Activated CD4-positive, alpha-beta T cell treated with anti-CD3 and anti-CD28 coated beads, Interleukin-2, amount 50 U/mL, for 24 hours (primary cell): ENCODE data around the gene SULT1C4.
"Not testable (repeated sequence)": the region's sequence is repeated elsewhere in the genome, so short reads cannot be mapped to it uniquely, and the experiment has no call there.

ENCODE experiments used
- DNase-seq, 2 donors: peaks; one replicate each; pipeline ENCODE4 v3.0.0-alpha.2; 2020; ENCODE audit warnings: low read depth in 1 of 2, low spot score in 1 of 2

SULT1C4 gene

DNA sequence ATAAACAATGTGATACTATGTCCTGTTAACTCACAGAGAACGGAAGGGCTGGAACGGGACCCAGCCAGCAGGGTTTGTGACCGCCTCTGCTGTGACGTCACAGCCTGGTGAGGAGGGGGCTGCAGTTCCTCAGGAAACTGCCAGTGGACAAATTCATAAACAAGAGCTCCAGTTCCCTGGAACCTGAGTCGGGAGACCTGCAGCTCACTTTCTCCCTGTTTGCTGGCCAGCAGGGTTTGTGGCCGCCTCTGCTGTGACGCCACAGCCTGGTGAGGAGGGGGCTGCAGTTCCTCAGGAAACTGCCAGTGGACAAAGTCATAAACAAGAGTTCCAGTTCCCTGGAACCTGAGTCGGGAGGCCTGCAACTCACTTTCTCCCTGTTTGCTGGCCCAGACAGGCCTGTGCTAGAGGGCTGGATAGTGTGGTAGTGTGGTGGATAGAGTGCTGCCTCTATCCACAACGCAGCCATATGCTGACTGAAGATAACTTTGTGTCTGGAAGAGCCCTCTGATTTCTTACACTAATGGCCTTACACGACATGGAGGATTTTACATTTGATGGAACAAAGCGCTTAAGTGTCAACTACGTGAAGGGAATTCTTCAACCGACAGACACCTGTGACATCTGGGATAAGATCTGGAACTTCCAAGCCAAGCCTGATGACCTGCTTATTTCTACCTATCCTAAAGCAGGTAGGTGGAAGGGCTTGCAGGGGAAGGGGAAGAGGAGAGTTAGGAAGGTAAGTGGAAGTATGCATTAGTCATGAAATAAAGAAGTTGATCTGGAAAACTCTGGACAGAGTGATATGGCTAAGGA is at the start of gene SULT1C4:
SULT1C4 (plus strand) TSS at position 140 of the 816 bp plus-strand sequence; CDS start at position 524, 384 bp downstream.
- no peak for DNase-seq

DNA sequence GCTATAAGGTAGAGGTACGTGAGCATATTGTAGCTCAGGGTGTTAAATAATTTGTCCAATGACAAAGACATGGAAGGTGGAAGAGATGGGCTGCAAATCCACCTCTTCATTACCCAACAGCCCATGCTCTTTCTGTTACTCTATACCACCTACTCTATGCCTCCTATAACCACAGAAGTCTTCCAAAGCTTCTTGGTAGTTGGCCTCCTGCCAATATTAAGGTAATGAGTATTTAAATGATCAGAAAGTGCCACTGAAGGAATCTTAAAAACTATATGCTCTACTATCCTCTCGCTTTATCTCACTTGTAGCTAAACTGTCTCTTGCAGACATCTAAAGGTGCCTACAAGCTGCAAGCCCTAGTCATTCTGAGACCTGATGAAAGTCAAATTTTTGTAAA is 48.0 kb upstream of the SULT1C4 start:
- DNase-seq = no peak

DNA sequence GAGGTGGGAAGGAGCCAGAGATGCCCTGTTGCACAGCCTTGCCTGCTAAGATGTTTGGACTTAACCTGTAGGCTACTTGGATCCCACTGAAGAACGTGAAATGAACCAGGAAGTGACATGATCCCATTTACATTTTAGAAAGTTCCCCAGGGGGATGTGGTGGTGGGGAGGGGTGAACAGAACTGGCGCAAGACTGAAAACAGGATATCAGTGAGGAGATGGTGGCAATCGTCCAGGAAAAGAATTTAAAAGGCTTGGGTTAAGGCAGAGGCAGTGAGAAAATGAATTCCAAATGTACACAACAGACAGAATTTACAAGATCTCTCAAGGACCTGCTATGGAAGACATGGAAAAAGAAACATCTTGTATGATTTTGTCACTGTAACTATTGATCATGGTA is 46.8 kb upstream of the SULT1C4 start:
- no peak for DNase-seq

DNA sequence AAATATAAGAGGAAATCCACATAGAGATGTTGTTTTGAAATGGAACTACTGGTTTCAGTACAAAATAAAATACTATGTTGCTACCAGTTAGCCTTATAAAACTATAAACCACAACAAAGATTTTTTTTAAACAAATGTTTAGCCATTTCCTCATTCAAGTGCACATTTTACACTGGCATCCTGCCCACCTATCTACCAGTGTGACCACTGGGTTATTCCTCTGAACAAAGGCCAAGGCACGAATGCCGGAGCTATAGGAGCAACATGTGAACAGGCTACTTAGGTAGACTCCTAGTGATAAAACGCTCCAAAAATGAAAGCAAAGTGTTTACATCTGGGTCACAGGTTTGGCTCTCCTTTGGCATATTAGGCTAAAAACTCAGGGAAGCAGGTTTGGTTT is 31.8 kb upstream of the SULT1C4 start:
- no peak for DNase-seq

DNA sequence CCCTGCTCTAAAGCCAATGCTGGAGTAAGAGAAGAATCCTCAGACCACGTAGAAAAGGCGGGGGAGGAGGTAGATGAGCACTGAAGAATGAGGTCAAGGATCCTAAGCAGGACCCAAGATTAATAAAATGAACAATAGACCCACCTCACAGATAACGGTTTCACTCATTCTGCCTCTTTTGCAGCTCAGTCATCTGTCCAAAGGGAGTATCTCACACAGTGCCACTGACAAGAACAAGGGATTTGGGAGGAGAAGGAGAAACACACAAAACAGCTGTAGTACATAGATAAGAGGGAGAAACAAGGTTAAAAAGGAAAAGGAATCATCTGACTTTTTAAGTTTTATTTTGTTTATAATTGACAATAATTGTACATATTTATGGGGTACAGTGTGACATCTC is 30.9 kb upstream of the SULT1C4 start:
- DNase-seq = no peak

DNA sequence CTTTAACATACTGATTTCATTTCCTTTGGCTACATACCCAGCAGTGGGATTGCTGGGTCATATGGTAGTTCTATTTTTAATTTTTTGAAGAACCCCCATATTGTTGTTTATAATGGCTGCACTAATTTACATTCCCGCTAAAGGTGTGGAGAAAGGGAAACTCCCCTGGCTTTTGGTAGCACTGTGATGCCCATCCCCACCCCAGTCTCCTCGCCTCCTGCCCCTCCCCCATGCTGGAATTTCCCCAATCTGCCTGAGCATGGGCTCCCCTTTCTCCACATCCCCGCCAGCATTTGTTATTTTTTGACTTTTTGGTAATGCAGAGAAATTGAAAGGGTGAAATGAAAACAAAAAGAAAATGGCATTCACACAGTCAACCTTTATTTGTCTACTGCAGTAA is 30.0 kb upstream of the SULT1C4 start:
- no peak for DNase-seq

DNA sequence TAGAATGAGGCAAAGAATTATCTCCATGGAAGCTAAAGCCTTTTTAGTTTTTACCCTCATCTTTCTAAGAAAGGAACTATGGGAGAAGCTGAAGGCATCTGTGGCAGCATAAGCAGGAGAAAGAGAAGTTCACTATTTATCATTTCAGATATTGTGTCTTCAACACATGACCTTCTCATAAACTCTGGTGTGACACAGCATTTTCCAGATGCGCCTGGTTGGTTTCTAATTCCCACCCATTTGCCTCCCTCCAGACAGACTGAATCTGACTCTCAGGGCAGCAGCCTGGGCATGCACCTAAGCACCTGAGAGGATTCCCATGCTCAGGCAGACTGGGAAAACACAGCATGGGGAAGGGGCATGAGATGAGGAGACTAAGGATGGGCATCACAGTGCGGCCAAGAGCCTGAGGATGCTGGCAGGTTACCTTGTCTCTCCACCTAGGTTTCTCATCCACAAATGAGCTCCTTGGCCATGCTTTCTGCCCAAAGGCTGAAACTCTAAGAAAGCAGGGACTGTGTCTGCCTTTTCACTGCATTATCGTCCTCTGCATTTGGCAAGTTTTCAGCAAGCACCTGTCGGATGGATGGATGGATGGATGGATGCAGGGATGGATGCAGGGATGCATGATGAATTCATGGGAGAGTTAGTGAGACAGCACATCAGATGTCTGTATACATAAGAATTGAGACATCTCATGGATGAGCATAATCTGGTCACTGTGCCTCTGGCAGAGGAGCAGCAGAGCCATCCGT is 28.8 kb upstream of the SULT1C4 start:
- DNase-seq = no peak

DNA sequence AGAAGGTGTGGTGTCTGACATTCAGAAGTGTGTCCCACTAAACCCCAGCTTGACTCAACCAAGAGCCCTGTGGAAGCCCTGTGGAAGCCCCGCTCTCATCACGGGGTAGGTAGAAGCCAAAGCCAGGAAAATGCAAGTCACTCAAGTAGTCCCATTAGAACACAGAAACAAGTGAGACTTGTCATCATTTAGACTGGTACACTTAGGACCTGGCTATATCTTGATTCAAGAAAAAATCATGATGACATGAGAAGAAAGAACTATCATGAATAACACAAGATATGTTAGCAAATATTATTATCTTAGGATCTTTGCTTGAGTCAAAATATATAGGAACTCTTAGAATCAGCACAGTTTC is 28.2 kb upstream of the SULT1C4 start:
- no peak for DNase-seq

DNA sequence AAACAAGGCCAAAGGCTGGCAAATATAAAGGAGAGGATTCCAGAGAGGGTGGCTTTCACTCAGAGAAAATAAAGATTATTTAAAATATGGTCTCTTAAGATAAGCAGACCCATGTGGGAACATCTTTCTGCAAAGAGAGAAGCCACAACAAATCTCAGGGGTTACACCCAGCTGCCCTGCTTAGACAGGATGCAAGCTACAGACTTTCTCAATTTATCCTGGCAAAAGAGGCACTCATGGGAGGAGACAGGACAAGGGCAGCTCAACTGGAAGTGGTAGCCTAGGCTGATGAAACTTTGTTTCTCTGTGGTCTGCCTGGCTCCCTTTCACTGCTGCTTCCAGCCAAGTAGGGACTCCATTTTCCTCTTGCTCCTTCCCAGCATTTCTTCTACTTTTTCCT is 25.9 kb upstream of the SULT1C4 start:
- no peak for DNase-seq

DNA sequence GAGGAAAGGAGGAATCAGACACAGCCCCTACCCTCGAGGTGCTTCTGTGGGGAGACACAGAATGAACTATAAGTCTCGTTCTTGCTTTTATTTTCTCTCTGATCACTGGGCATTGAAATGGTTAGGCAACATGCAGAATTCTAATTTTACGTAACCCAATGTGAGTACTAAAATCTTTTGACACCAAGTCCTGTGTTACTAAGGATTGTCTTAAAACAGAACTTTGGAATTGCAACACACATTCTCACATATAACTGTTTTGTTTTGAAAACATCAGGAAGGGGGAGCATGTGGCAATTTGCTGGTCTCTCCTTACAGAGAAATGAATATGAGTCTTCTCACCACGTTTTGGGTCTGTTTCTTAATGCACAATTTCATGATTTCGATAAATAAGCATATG is 23.6 kb upstream of the SULT1C4 start:
- DNase-seq = no peak

DNA sequence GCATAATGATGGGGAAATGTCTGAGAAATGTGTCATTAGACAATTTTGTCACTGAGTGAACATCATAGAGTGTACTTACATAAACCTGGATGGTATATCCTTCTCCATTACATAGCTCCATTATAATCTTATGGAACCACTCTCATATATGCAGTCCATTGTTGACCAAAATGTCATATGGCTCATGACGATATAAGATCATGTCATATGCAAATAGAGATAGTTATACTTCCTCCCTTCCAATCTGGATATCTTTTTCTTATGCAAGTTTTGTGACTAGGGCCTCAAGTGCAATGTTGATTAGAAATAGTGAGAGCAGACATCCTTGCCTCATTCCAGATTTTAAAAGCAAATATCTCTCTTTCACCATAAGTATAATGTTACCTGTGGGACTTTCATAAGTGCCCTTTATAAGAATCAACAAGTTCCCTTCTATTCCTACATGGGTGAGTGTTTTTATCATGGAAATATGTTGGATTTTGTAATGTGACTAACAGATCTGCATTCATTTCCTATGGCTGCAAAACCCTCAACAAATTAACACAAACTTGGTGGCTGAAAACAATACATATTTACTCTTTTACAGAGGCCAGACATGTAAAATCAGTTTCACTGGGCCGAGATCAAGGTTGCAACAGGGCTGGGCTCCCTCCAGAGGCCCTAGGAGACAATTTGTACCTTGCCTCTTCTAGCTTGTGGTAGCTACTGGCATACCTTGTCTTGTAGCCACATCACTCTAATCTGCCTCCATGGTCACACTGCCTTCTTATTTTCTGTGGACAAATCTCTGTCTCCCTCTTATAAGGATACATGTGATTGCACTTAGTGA is 21.6 kb upstream of the SULT1C4 start:
- no peak for DNase-seq

DNA sequence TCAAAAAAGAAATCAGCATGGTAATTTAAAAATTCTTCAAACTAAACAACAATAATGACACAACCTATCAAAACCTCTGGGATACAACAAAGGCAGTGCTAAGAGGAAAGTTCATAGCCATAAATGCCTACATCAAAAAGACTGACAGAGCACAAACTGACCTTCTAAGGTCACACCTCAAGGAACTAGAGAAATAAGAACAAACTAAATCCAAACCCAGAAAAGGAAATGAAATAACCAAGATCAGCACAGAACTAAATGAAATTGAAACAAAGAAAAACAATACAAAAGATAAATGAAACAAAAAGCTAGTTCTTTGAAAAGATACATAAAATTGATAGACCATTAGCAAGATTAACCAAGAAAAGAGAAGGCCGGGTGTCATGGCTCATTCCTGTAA is 18.4 kb upstream of the SULT1C4 start:
- DNase-seq = not testable (repeated sequence)

DNA sequence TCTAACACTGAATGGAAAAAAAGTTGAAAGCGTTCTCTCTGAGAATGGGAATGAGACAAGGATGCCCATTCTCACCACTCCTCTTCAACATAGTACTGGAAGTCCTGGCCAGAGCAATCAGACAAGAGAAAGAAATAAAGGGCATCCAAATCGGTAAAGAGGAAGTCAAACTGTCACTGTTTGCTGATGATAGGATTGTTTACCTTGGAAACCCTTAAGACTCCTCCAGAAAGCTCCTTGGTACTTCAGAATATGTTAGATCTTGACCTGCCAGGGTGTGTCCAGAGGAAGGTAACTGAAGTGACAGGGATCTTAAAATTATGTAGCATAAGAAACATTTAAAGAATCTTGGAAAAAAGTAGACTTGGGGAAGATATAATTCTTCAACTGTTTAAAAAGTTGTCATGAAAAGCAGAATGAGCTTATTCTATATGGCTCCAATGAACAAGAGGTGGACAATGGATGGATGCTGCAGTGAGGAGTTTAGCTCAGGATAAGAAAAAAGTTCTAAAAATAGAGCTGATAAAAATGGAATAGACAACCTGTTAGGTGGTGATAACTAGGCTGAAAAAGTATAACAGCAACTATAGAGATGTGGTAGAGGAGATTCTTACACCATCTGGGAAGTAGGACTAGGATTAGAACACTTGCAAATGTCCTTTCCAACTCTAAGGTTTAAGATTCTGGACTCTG is 16.8 kb upstream of the SULT1C4 start:
- DNase-seq = no peak

DNA sequence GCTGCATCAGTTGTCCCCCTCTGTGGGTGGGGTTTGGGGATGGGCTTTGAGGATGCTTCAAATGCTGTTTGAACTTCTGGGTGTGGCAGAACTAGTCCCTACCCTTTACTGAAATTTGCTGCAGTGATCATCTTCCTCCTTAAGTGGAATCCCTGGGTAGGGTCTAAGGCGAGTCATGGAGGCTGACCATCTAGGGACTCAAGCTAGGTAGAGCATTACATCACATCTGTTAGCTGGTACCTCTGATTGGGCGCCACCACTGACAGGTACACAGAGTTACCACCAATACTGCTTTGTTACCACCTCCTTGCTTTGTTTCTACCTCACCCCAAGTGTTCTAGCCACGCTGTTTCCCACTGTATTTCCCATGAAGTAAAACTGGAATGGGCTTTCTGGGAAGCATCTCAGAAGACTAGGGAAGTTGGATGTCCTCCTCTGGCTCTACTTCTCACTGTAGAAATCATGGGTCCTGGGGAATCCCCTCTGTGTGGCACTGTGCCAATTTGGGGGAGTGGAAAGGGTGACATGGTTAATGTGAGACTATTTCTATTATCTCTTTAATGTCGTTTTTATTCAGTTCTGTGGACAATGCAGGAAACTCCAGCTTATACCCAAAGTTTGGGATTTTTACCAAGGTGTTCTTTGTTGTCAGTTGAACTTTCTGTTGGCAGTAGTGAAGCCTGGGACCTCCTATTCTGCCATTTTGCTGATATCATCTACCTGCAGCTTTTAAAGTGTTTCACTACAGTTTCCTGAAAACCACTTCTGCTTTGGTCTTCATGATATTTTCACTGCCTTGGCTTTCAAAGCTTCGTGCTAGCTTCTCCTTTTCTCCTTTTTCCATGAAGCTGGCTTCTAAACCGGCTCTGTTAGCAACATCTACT is 14.5 kb upstream of the SULT1C4 start:
- no peak for DNase-seq

DNA sequence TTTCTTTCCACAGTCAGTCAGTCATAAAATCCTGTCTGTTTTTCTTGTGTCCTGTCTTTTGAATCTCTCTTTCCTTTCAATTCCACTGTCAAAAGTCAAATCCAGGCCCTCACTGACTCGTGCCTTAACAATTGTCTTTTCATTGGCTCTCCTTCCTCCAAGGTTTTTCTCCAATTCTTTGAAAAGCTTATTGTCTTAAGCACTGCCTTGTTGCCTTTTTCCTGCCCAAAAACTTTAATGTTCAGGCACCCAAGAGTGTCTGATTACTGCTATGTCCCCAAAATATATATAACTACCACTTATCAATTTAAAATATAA is 13.9 kb upstream of the SULT1C4 start:
- DNase-seq = no peak

DNA sequence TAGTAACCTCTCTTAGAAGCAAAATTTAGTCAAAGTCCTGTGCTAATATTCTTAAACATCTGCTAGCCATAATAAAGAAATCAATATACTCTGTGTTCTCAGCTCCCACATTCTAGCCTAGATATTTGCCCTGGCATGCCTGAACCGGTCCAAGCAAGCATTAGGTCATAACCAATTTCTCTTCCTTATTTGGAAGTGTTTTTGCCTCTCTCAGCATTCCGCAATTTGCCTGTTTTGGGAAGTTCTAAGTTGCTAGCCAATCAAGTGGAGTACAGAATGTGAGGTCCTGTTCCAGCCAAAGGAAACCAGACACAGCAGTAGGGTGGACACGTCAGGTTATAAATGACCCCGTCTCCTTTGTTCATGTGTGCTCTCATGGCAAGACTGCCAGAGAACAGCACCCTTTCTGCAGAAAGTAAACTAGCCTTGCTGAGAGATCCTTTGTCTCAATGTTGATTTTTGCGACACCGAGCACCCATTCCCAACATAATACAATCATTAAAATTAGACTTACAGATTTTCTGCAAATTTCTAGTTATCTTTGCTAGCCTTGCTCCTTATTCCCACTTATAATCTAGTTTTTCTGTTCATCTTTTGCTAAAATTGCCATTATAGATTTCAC is 13.0 kb upstream of the SULT1C4 start:
- DNase-seq = no peak

DNA sequence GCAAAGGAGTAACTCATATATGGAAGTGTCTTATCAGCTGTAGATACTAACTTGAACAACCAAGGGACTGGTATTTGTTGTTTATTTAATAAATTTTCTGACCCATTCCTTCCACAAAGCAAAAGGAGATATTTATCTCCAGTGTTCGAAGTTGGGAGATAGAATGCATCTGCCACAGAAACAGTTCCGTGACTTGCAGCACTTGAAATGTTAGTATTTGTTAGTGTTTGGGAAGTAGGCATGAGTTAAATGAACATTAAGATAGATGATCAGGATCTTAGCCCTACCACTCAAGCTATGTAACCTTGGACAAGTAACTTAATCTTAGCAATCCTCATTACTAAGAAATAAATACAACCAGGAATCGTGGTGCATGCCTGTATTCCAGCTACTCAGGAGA is 12.1 kb upstream of the SULT1C4 start:
- DNase-seq = no peak

DNA sequence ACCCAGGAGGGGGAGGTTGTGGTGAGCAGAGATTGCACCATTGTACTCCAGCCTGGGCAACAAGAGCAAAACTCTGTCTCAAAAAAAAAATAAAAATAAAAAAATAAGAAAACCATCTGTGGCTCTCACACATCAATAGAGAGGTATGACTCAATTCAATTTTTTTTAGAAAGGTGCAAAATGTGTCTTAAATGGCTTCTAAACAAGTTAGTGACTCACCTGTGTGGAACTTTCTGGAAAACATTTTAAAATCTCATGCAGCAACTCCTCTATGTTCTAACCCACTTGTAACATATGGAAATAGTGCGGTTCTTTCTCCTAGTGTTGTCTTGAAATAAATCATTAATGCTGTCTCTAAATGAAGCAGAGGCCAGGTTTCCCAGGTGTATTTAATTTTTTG is 10.7 kb upstream of the SULT1C4 start:
- no peak for DNase-seq

DNA sequence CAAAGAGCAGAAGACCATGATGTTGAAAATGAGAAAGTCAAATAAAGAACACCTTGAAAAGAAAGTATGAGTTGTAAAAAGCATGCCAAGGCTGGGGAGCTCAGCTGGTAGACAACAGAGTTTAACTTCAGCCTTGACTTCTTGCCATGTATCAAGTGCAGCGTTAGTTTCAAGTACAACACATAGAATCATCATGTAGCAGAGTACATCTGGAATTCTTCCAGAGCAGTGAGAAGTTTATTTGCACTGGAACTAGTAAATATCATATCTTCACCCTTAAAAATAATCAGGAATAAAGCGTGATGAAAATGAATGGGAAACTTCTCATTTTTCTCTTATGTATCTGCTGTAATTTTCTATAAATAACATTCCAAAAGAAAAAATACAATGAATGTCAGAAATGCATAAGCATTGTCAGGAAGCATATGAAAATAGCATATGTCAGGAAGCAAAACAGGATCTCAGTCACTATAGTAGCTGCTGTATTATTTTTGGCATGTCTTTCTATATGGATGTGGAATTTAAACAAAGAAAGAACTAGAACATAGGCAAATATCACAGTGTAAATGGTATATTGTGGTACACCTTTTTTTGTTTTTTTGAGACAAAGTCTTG is 10.1 kb upstream of the SULT1C4 start:
- DNase-seq = no peak

DNA sequence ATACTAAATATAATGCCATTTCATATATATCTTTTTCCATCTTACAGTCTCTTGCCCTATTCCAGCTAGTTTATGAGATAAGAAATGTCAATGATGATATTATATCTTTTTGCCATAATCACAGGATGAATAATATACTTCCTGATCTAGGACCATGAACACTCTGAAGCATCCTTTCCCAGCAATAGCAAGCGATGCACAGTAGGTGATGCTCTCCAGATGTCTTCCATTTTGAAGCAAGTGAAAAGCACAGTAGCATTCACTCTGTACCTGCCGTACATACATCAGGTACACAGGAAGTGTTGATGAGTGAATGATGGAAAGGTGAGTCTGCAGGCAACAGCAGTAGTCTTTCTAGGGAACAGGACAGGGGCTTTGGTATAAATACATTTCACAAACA is 8.6 kb upstream of the SULT1C4 start:
- no peak for DNase-seq
